Effector memory CD4-positive, alpha-beta T cell (primary cell): ENCODE measurements around the gene INF2.
A peak's percentile ranks its signal among the peaks of the same experiment; 100 is the strongest.

ENCODE experiments used
- DNase-seq, 3 donors: peaks; one replicate each; pipeline ENCODE4 v3.0.0-alpha.2; 2020
- H3K27ac ChIP-seq: 2 replicates; pipeline ENCODE4 v1.7.0; 2013; ENCODE audit warnings: mild to moderate bottlenecking, low read length, moderate library complexity; ENCODE audit not compliant: insufficient read depth, poor library complexity, severe bottlenecking
- H3K27me3 ChIP-seq: replicated peaks from 2 replicates; pipeline ENCODE4 v1.7.0; 2013; ENCODE audit warnings: mild to moderate bottlenecking, low read length; ENCODE audit not compliant: insufficient read depth, control insufficient read depth, poor library complexity, severe bottlenecking
- H3K36me3 ChIP-seq: 2 replicates; pipeline ENCODE4 v1.7.0; 2013; ENCODE audit warnings: mild to moderate bottlenecking, low read length, moderate library complexity; ENCODE audit not compliant: control insufficient read depth, insufficient read depth
- H3K4me1 ChIP-seq: 2 replicates; pipeline ENCODE4 v1.7.0; 2013; ENCODE audit warnings: low read length, mild to moderate bottlenecking; ENCODE audit not compliant: control insufficient read depth, insufficient read depth, poor library complexity, severe bottlenecking
- H3K4me3 ChIP-seq: 2 replicates; pipeline ENCODE4 v1.7.0; 2013; ENCODE audit warnings: low read length, low read depth, mild to moderate bottlenecking; ENCODE audit not compliant: insufficient read depth, poor library complexity, severe bottlenecking
- H3K9me3 ChIP-seq: 2 replicates; pipeline ENCODE4 v1.7.0; 2013; ENCODE audit warnings: mild to moderate bottlenecking, low read length, moderate library complexity; ENCODE audit not compliant: control insufficient read depth

INF2 gene

GRCh38 chr14:104683653-104684448 is 5.6 kb upstream of the INF2 start:
- Histone ChIP-seq H3K27ac (no peak overlapping the region), H3K9me3 (no peaks in the 10 kb centered on the region), H3K36me3 (no peaks in the 10 kb centered on the region), H3K27me3 (no peaks in the 10 kb centered on the region), H3K4me1 (peaks cover 28% of the 10 kb centered on the region), H3K4me3 (no peak overlapping the region)
- DNase-seq = no peak

GRCh38 chr14:104684449-104684821 is 5.0 kb upstream of the INF2 start:
- Histone ChIP-seq H3K36me3 (no peaks in the 10 kb centered on the region), H3K4me3 (no peak overlapping the region), H3K9me3 (no peaks in the 10 kb centered on the region), H3K27me3 (no peaks in the 10 kb centered on the region), H3K27ac (no peak overlapping the region), H3K4me1 (peaks cover 30% of the 10 kb centered on the region)
- DNase-seq = no peak

GRCh38 chr14:104685216-104685997 is 4.0 kb upstream of the INF2 start:
- Histone ChIP-seq H3K27ac (no peak overlapping the region), H3K9me3 (no peaks in the 10 kb centered on the region), H3K4me3 (no peak overlapping the region), H3K36me3 (no peaks in the 10 kb centered on the region), H3K27me3 (no peaks in the 10 kb centered on the region), H3K4me1 (peaks cover 33% of the 10 kb centered on the region)
- DNase-seq = no peak

DNA sequence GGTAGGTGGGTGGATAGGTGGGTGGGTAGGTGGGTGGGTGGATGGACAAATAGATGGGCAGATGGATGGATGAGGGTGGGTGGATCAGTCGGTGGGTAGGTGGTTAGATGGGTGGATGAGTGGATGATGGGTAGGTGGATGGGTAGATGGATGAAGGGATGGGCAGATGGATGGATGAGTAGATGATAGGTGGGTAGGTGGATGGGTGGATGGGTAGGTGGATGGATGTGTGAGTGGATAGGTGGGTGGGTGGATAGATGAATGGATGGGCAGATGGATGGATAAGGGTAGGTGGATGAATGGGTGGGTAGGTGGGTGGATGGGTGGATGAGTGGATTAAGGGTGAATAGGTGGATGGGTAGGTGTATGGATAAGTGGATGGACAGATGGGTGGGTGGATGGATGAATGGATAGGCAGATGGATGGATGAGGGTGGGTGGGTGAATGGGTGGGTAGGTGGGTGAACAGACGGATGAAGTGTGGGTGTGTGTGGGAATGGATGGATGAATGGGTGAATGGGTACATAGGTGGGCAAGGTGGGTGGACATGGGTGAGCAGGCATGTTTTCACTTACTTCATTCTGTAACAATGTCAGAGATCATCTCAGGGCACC is 3.3 kb upstream of the INF2 start:
- Histone ChIP-seq H3K27ac (no peak overlapping the region), H3K27me3 (no peaks in the 10 kb centered on the region), H3K4me3 (no peak overlapping the region), H3K36me3 (no peaks in the 10 kb centered on the region), H3K4me1 (peaks cover 40% of the 10 kb centered on the region), H3K9me3 (no peaks in the 10 kb centered on the region)
- no peak for DNase-seq

GRCh38 chr14:104686624-104687517 is 2.5 kb upstream of the INF2 start:
- Histone ChIP-seq H3K27ac (peak overlapping the region; percentile 33), H3K9me3 (no peaks in the 10 kb centered on the region), H3K36me3 (no peaks in the 10 kb centered on the region), H3K4me1 (peaks cover 47% of the 10 kb centered on the region), H3K4me3 (no peak overlapping the region), H3K27me3 (no peaks in the 10 kb centered on the region)
- no peak for DNase-seq

- Histone ChIP-seq H3K4me1 (peaks cover 57% of the 10 kb centered on the region), H3K36me3 (no peaks in the 10 kb centered on the region), H3K27me3 (no peaks in the 10 kb centered on the region), H3K27ac (peak overlapping the region; percentile 33), H3K4me3 (no peak overlapping the region), H3K9me3 (no peaks in the 10 kb centered on the region)
- no peak for DNase-seq
These were observed 1.6 kb upstream of the INF2 start for GRCh38 chr14:104687601-104688504.

- peak overlapping the region; percentile 39 for H3K27ac ChIP-seq
- peak overlapping the region; percentile 39 for H3K4me3 ChIP-seq
- H3K36me3 ChIP-seq = no peaks in the 10 kb centered on the region
- DNase-seq = no peak
- H3K4me1 ChIP-seq = peaks cover 65% of the 10 kb centered on the region
- H3K9me3 ChIP-seq = no peaks in the 10 kb centered on the region
- no peaks in the 10 kb centered on the region for H3K27me3 ChIP-seq
These were observed 811 bp upstream of the INF2 start for GRCh38 chr14:104688505-104689108.

DNA sequence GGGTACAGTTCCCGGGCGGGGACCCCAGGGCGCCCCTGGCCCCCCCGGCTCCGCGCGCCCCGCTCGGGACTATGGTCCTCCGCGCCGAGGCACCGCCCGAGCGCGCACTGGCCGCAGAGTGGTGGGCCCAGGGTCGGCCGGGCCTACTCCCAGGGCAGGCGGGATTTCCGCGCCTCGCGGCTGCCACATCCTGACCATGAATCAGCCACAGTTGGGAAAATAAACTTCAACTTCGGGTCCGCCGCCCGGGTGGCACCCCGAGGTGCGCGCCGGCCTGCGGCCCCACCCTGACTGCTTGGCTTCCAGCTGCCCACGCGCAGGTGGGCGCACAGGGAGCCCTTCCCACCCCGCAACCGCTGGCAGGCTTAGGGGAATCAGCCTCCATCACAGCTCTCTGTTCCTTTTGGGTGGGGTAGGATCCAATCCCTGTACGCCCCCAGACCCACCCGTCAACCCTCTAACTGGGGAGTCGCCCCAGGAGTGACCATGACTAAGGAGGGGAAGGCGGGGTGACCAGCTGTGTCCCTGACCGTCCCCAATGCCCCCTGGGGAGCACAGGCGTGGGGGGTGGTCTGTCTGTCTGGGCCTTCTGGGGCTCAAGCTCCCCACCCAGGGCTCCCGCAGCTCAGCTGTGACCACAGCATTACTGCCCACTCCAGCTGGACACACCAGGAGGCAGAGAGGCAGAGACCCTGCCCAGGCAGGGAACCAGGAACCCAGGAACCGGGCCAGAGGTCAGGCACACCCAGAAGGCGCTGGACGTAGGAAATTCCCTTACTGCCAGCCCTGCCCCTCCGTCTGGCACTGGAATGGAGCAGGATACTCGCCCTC is 678 bp downstream of the INF2 start:
- Histone ChIP-seq H3K27me3 (no peaks in the 10 kb centered on the region), H3K9me3 (no peaks in the 10 kb centered on the region), H3K4me1 (peaks cover 76% of the 10 kb centered on the region), H3K36me3 (no peaks in the 10 kb centered on the region), H3K27ac (peak overlapping the region; percentile 63), H3K4me3 (peak overlapping the region; percentile 79)
- no peak for DNase-seq
